Esophagus squamous epithelium (tissue), 4 donors: ENCODE measurements around the gene THEM5.

Experiments used
- POLR2A ChIP-seq, 4 donors: fragments of 450-650 bp; IDR thresholded peaks; one replicate each; pipeline ENCODE4 v1.6.1; 2017; ENCODE audit warnings: antibody characterized with exemption in 4 of 4, mild to moderate bottlenecking in 4 of 4, moderate library complexity in 3 of 4
- TF ChIP-seq, protein P1 (sequence below), 6 experiments: fragments of 450-650 bp in 4 of 6; fragments of 200-600 bp in 2 of 6; sonication (generic) in 2 of 6; IDR thresholded peaks; one replicate each; pipeline ENCODE4 v1.5.1; 2016 to 2019; ENCODE audit warnings: antibody characterized with exemption in 6 of 6, mild to moderate bottlenecking in 4 of 6, moderate library complexity in 4 of 6

DNA sequence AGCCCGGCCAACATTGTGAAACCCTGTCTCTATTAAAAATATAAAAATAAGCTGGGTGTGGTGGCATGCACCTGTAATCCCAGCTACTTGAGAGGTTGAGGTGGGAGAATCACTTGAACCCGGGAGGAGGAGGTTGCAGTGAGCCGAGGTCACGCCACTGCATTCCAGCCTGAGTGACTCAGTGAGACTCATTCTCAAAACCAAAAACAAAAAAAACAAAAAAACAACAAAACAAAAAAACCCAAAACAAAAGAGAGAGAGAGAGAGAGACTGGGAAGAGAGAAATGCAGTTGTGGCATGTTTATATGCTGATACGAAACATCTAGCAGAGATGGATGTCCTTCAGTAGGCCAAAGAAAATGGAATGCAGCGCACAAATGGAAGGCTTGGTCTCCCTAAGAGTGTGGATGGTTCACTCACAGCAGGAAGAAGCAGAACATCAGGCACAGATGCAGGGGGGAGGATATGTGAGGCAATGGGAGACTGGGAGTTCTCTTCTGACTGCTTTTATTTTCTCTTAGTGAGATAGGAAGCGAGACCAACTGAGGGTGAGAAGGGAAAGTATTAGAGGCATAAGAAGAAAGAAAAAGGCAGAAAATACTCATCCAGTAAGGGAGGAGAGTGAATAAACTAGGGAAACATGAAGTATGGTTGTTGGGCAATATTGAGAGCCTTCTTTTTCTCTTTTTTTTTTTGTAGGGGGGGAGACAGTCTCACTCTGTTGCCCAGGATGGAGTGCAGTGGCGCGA, 39.8 kb upstream of the THEM5 start:
- TF ChIP-seq, protein P1, sequence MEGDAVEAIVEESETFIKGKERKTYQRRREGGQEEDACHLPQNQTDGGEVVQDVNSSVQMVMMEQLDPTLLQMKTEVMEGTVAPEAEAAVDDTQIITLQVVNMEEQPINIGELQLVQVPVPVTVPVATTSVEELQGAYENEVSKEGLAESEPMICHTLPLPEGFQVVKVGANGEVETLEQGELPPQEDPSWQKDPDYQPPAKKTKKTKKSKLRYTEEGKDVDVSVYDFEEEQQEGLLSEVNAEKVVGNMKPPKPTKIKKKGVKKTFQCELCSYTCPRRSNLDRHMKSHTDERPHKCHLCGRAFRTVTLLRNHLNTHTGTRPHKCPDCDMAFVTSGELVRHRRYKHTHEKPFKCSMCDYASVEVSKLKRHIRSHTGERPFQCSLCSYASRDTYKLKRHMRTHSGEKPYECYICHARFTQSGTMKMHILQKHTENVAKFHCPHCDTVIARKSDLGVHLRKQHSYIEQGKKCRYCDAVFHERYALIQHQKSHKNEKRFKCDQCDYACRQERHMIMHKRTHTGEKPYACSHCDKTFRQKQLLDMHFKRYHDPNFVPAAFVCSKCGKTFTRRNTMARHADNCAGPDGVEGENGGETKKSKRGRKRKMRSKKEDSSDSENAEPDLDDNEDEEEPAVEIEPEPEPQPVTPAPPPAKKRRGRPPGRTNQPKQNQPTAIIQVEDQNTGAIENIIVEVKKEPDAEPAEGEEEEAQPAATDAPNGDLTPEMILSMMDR (IDR thresholded peaks at IDR 0.05), result no peak
- TF ChIP-seq POLR2A (IDR thresholded peaks at IDR 0.05), result no peak
